GM18511 (cell line): ENCODE results near the gene SIRT3.
"Not testable (repeated sequence)": the region's sequence is repeated elsewhere in the genome, so short reads cannot be mapped to it uniquely, and the experiment has no call there.

Experiments
- ATAC-seq: cut with Tn5 transposase; IDR thresholded peaks from one replicate; pipeline ENCODE4 v1.9.1; 2021; ENCODE audit warnings: mild to moderate bottlenecking, moderate library complexity; ENCODE audit not compliant: unreplicated experiment

SIRT3 gene

GRCh38 chr11:180242-180641, 55.9 kb downstream of the SIRT3 start:
- ATAC-seq, result not testable (repeated sequence)
